GM13977 (cell line): ENCODE results near the gene CLGN.

Source experiments
- DNase-seq: peaks from one replicate; pipeline ENCODE4 v3.0.0; 2012; ENCODE audit warnings: low spot score
- in situ Hi-C: fragments of 300-500 bp; cut with MboI; formaldehyde crosslinking; loops from one replicate; pipeline ENCODE4 v1.12.0; 2022; ENCODE audit warnings: low sequenced_read_pairs, low pct_unique_long_range_greater_than_20kb, mixed read lengths, inconsistent platforms; ENCODE audit not compliant: unreplicated experiment
- TF ChIP-seq, protein P1 (sequence below): IDR thresholded peaks from 2 replicates; pipeline ENCODE4 v1.5.1; 2012; ENCODE audit warnings: mild to moderate bottlenecking, control low read depth; ENCODE audit not compliant: insufficient read depth; ENCODE audit errors: extremely low read depth, missing control alignments

Gene CLGN

DNA sequence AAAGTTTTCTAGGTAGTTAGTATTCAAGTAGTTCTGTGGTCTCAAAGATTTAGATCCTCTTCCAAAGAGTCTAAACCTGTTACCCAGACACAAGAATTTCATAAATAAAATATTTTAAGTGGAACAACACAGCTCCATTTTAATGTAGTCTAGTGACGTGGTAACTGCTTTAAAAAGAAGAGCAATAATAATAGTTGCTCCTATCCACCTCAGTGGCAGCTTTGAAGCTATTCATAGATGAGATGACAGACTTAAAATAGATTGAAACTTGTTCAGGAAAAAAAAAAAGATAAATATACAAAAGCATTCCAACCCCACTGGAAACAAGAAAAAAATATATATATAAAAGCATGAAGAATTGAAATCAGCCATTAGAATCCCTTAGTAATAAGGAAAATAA lies 39.4 kb downstream of the CLGN start:
- in situ Hi-C loops: no loop called here
- TF ChIP-seq, protein P1, sequence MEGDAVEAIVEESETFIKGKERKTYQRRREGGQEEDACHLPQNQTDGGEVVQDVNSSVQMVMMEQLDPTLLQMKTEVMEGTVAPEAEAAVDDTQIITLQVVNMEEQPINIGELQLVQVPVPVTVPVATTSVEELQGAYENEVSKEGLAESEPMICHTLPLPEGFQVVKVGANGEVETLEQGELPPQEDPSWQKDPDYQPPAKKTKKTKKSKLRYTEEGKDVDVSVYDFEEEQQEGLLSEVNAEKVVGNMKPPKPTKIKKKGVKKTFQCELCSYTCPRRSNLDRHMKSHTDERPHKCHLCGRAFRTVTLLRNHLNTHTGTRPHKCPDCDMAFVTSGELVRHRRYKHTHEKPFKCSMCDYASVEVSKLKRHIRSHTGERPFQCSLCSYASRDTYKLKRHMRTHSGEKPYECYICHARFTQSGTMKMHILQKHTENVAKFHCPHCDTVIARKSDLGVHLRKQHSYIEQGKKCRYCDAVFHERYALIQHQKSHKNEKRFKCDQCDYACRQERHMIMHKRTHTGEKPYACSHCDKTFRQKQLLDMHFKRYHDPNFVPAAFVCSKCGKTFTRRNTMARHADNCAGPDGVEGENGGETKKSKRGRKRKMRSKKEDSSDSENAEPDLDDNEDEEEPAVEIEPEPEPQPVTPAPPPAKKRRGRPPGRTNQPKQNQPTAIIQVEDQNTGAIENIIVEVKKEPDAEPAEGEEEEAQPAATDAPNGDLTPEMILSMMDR: no peak
- no peak for DNase-seq

DNA sequence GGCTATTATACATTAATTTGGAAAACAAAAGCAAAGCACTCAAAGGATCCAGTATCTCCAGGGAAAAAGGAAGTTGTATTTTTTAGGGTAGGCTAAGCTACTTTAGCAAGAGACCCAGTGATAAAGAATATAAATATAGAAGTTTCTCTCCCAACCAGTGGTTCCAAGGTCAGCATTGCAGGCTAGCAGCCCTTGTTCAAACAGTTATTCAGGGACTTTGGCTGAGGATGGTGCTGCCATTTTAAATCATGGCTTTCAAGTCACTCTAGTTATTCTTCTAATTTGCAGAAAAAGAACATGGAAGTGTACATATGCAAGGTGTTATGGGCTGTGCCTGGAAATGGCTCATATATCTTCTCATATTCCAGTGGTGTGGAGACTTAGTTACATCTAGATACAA lies 44.7 kb downstream of the CLGN start:
- in situ Hi-C loops: no loop called here
- DNase-seq: no peak
- TF ChIP-seq, protein P1: no peak

DNA sequence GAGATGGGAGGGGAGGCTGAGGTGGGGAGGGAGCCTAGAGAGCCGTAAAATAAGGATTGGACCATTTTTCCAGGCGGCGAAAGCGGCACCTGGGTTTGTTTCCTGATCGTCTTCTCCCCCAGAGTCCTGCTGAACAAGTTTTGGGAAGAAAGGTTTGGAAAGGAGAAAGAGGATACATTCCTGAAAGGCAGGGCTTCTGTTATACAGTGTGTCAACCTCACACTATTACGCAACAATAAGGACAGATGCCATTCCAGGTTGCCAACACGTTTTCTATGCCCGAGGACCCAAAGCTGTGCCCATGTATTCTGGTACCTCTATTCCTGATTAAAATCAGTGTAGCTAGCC lies 53.3 kb downstream of the CLGN start:
- DNase-seq: no peak
- in situ Hi-C loops: loop anchor here (25.0 kb wide), 2 partner anchors 238 to 488 kb away; no protein-coding TSS in a partner anchor
- TF ChIP-seq, protein P1: no peak

DNA sequence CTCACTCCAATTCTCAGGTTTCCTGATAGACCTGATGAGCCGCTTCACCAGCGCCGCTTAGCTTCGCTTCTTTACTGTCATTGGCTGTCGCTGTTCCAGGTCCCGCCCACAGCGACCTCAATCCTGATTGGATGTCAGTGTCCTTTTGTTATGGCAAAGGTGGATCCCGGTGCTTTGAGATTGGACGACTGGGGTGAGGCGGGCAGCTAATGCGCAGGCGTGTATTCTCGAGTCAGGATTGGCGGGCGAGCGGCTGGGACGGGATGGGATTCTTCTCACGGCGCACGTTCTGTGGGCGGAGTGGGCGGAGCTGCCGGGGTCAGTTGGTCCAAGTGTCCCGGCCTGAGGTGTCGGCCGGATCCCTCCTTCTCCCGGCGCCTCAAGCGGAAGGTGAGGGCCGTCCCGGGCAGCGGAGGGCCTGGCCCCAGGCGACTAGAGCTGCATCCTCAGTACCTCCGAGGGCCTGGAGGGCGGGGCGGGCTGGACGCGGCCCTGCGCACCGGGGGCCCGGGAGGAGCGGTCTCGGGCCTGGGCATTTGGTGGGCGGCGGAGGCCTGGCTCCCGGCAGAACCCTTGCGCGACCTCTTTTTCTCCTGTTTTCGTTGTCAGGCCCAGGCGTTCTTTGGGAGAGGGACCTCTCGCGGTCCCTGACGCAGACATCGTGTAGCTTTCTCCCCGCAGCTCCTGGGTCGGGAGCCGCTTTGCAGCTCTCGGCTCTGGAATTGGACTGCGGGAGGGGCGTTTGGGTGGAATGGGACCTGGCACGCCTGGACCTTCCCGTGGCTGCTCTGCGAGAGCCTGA lies 53.9 kb downstream of the CLGN start, which contains the start of gene SCOC:
TSS of gene SCOC (plus strand) at position 319 of the 802 bp plus-strand sequence. CDS start 5,525 bp downstream, outside the sequence.
- in situ Hi-C loops: loop anchor here (25.0 kb wide), 2 partner anchors 239 to 489 kb away; no protein-coding TSS in a partner anchor
- peak; percentile 94 for DNase-seq
- TF ChIP-seq, protein P1: no peak

DNA sequence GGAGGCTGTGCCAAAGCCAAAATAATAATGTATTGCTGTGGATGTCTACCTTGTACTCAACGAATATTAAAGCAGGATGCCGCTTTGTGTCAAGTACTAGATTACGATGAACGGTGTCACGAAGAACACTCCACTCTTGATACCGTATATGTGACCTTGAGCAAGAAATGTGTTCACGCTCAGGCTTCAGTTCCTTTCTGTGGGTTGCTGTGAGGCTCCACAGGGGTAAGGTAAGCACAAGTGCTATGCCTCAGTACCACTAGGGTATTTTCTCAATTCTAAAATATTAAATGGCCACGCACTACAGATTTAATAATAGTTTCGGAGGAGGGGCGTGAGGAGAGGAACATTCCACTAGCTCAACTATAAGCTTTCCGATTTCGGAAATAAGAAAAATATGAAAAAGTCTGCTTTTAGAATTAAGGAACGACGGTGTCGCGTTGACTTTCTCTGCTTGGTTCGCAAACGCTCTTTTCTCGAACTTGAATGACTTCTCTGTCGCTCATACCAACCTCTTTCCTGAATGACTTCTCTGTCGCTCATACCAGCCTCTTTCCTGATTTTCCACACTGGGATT lies 54.6 kb downstream of the CLGN start:
- DNase-seq: peak; percentile 53
- TF ChIP-seq, protein P1: no peak
- in situ Hi-C loops: loop anchor here (25.0 kb wide), 2 partner anchors 239 to 489 kb away; no protein-coding TSS in a partner anchor

DNA sequence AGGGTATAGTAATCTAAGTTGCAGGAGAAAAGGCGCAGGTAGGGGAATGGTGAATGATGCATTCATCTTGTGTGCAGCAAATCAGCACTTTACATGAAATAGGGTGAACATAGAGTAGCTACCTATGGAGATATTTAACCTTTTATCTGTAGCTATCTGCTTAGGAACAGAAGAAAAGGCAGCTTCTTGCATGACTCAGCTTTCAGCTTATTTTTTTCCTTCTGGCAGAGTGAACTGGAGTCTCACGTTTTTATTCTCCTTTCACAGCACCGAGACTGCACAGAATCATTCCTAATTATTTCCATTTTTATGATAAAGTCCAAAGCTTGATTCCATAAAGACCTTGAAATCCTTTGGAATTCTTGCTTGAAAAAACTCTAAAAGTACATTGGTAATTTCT lies 58.8 kb downstream of the CLGN start:
- TF ChIP-seq, protein P1: no peak
- in situ Hi-C loops: loop anchor here (25.0 kb wide), 2 partner anchors 244 to 494 kb away; no protein-coding TSS in a partner anchor
- DNase-seq: no peak
